ENCODE data around the gene ADM2.
"Not testable (repeated sequence)": the region's sequence is repeated elsewhere in the genome, so short reads cannot be mapped to it uniquely, and the experiment has no call there.

The ADM2 gene

GRCh38 chr22:50531962-50532674, 50.8 kb downstream of the ADM2 start:
- DNase-seq (ENCODE audit: low read depth): no peak
- TF ChIP-seq CTCF (conservative IDR thresholded peaks at IDR 0.05; ENCODE audit: low read depth, low read length): no peak
- peak overlapping the region; percentile 22 for H3K4me3 ChIP-seq (ENCODE audit: low read length)

GRCh38 chr22:50532824-50533796, 51.8 kb downstream of the ADM2 start:
- H3K4me3 ChIP-seq (ENCODE audit: low read length): no peak overlapping the region
- no peak for TF ChIP-seq CTCF (conservative IDR thresholded peaks at IDR 0.05; ENCODE audit: low read depth, low read length)
- no peak for DNase-seq (ENCODE audit: low read depth)

- H3K4me3 ChIP-seq (ENCODE audit: low read length); DNase-seq (ENCODE audit: low read depth): not testable (repeated sequence)
These were observed 52.7 kb downstream of the ADM2 start for GRCh38 chr22:50533856-50534711.

- no peak overlapping the region for H3K4me3 ChIP-seq (ENCODE audit: low read length)
- DNase-seq (ENCODE audit: low read depth): no peak
- TF ChIP-seq CTCF (conservative IDR thresholded peaks at IDR 0.05; ENCODE audit: low read depth, low read length): no peak
These were observed 53.8 kb downstream of the ADM2 start for GRCh38 chr22:50535113-50535512.

All from retinal pigment epithelial cell (primary cell).